Hematopoietic multipotent progenitor cell treated with erythropoietin and hydrocortisone succinate and interleukin-3 and kit ligand, for 17 days (in vitro differentiated cells): Measurements from ENCODE around the gene SRPX.

Source experiments
- DNase-seq: peaks from one replicate; pipeline ENCODE4 v3.0.0-alpha.2; 2015; ENCODE audit warnings: low spot score

The SRPX gene

GRCh38 chrX:38220415-38221390, at the start of gene SRPX:
Gene SRPX, minus strand, starts transcription at chrX:38220871. Its CDS starts 79 bp downstream, at chrX:38220792.
- no peak for DNase-seq

- DNase-seq: no peak
These were observed 47.3 kb upstream of the SRPX start for GRCh38 chrX:38268011-38268410.

- DNase-seq: no peak
These were observed 42.3 kb upstream of the SRPX start for GRCh38 chrX:38262715-38263620.

- peak; percentile 4 for DNase-seq
These were observed 39.6 kb upstream of the SRPX start for GRCh38 chrX:38260231-38260630.

- no peak for DNase-seq
These were observed 35.3 kb upstream of the SRPX start for GRCh38 chrX:38256019-38256418.

GRCh38 chrX:38249965-38250364, 29.3 kb upstream of the SRPX start:
- no peak for DNase-seq

GRCh38 chrX:38247051-38247450, 26.4 kb upstream of the SRPX start:
- DNase-seq: no peak

GRCh38 chrX:38240541-38240940, 19.9 kb upstream of the SRPX start:
- no peak for DNase-seq

- DNase-seq: no peak
These were observed 16.4 kb upstream of the SRPX start for GRCh38 chrX:38236901-38237615.

- DNase-seq: no peak
These were observed 13.4 kb upstream of the SRPX start for GRCh38 chrX:38233891-38234667.

GRCh38 chrX:38232079-38232686, 11.5 kb upstream of the SRPX start:
- no peak for DNase-seq

GRCh38 chrX:38225093-38225492, 4.4 kb upstream of the SRPX start:
- no peak for DNase-seq

- no peak for DNase-seq
These were observed 3.5 kb upstream of the SRPX start for GRCh38 chrX:38224160-38224559.

GRCh38 chrX:38221391-38221929, 789 bp upstream of the SRPX start:
- DNase-seq: no peak

- no peak for DNase-seq
These were observed 652 bp downstream of the SRPX start for GRCh38 chrX:38220024-38220414.

GRCh38 chrX:38216642-38217041, 4.0 kb downstream of the SRPX start:
- no peak for DNase-seq

- no peak for DNase-seq
These were observed 5.8 kb downstream of the SRPX start for GRCh38 chrX:38214551-38215531.

- no peak for DNase-seq
These were observed 6.6 kb downstream of the SRPX start for GRCh38 chrX:38214044-38214443.

- no peak for DNase-seq
These were observed 8.6 kb downstream of the SRPX start for GRCh38 chrX:38211891-38212635.
